Measurements from ENCODE around the gene PRR16.

DNA sequence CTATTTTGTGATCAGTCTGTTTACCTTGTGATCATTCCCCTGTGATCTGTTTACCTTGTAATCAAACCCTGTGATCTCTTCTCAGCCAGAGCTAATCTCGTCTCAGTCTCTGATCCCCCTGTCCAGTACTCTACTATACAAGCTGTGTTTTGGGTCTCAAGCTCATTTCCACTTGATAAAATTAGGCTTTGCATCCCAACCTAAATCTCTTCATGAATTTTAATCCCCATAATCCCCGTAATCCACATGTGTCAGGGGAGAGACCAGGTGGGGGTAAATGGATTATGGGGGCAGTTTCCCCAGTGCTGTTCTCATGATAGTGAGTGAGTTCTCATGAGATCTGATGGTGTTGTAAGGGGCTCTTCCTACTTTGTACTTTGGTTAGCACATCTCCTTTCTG is 157.2 kb downstream of the PRR16 start:
- TF ChIP-seq, protein P1, sequence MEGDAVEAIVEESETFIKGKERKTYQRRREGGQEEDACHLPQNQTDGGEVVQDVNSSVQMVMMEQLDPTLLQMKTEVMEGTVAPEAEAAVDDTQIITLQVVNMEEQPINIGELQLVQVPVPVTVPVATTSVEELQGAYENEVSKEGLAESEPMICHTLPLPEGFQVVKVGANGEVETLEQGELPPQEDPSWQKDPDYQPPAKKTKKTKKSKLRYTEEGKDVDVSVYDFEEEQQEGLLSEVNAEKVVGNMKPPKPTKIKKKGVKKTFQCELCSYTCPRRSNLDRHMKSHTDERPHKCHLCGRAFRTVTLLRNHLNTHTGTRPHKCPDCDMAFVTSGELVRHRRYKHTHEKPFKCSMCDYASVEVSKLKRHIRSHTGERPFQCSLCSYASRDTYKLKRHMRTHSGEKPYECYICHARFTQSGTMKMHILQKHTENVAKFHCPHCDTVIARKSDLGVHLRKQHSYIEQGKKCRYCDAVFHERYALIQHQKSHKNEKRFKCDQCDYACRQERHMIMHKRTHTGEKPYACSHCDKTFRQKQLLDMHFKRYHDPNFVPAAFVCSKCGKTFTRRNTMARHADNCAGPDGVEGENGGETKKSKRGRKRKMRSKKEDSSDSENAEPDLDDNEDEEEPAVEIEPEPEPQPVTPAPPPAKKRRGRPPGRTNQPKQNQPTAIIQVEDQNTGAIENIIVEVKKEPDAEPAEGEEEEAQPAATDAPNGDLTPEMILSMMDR (IDR thresholded peaks at IDR 0.05), result no peak
- no peak for TF ChIP-seq POLR2A (IDR thresholded peaks at IDR 0.05)
